ENCODE results near the gene LRRC26. TPM values are rescaled to one million over a fixed set of nuclear protein-coding genes. Genes with fewer than 3 reads are reported as not detected.

Gene LRRC26
- total RNA-seq, 1 donor from 2014 or later, result 0.21 TPM

- Mint-ChIP-seq H3K4me3 (peak within 1 kb of the TSS; percentile 95), H3K27ac (peak within 1 kb of the TSS; percentile 87), H3K27me3 (ENCODE audit: insufficient read depth) (no peaks in the 10 kb centered on the region), H3K9me3 (no peaks in the 10 kb centered on the region), H3K4me1 (ENCODE audit: low read depth) (peaks cover 42% of the 10 kb centered on the region), H3K36me3 (ENCODE audit: low read depth) (peaks cover 22% of the 10 kb centered on the region)
- peak; percentile 93 for DNase-seq (ENCODE audit: low spot score)
- intact Hi-C loops (cut with micrococcal nuclease), result loop anchor here (1.0 to 2.0 kb wide), 4 partner anchors 17 to 55 kb away; partner anchors contain the start of genes ANAPC2, NELFB and SSNA1
Measured at GRCh38 chr9:137205126-137206069, 35.5 kb upstream of the LRRC26 start, which contains the start of the genes NDOR1 and TMEM203. NDOR1 (plus strand) TSS chr9:137205700; CDS start chr9:137205778, 78 bp downstream. TMEM203 (minus strand) TSS chr9:137205648; CDS start chr9:137205414, 234 bp downstream.

GRCh38 chr9:137204731-137205125 lies 34.9 kb upstream of the LRRC26 start:
- intact Hi-C loops (cut with micrococcal nuclease), result loop anchor here (1.0 to 2.0 kb wide), 4 partner anchors 16 to 54 kb away; partner anchors contain the start of genes ANAPC2, NELFB and SSNA1
- Mint-ChIP-seq H3K27me3 (ENCODE audit: insufficient read depth) (no peaks in the 10 kb centered on the region), H3K9me3 (no peaks in the 10 kb centered on the region), H3K27ac (peak overlapping the region; percentile 87), H3K36me3 (ENCODE audit: low read depth) (peaks cover 20% of the 10 kb centered on the region), H3K4me3 (peak overlapping the region; percentile 95), H3K4me1 (ENCODE audit: low read depth) (peaks cover 42% of the 10 kb centered on the region)
- DNase-seq (ENCODE audit: low spot score), result no peak

GRCh38 chr9:137202966-137203365 lies 33.1 kb upstream of the LRRC26 start:
- no peak for DNase-seq (ENCODE audit: low spot score)
- Mint-ChIP-seq H3K4me3 (peak overlapping the region; percentile 11), H3K4me1 (ENCODE audit: low read depth) (peaks cover 42% of the 10 kb centered on the region), H3K9me3 (no peaks in the 10 kb centered on the region), H3K36me3 (ENCODE audit: low read depth) (peaks cover 16% of the 10 kb centered on the region), H3K27ac (no peak overlapping the region), H3K27me3 (ENCODE audit: insufficient read depth) (no peaks in the 10 kb centered on the region)
- intact Hi-C loops (cut with micrococcal nuclease), result no loop called here

GRCh38 chr9:137201205-137201868 lies 31.5 kb upstream of the LRRC26 start:
- Mint-ChIP-seq H3K9me3 (no peaks in the 10 kb centered on the region), H3K27me3 (ENCODE audit: insufficient read depth) (no peaks in the 10 kb centered on the region), H3K36me3 (ENCODE audit: low read depth) (peaks cover 6% of the 10 kb centered on the region), H3K4me3 (peak overlapping the region; percentile 83), H3K27ac (peak overlapping the region; percentile 75), H3K4me1 (ENCODE audit: low read depth) (peaks cover 28% of the 10 kb centered on the region)
- intact Hi-C loops (cut with micrococcal nuclease), result no loop called here
- no peak for DNase-seq (ENCODE audit: low spot score)

- H3K9me3 Mint-ChIP-seq, result no peaks in the 10 kb centered on the region
- intact Hi-C loops (cut with micrococcal nuclease), result loop anchor here (1.0 kb wide), 6 partner anchors 12 to 71 kb away; partner anchors contain the start of genes ANAPC2, SSNA1 and TUBB4B
- H3K27ac Mint-ChIP-seq, result peak within 1 kb of the TSS; percentile 75
- peak within 1 kb of the TSS; percentile 85 for H3K4me3 Mint-ChIP-seq
- H3K4me1 Mint-ChIP-seq (ENCODE audit: low read depth), result peaks cover 23% of the 10 kb centered on the region
- H3K36me3 Mint-ChIP-seq (ENCODE audit: low read depth), result peaks cover 5% of the 10 kb centered on the region
- peak; percentile 99 for DNase-seq (ENCODE audit: low spot score)
- H3K27me3 Mint-ChIP-seq (ENCODE audit: insufficient read depth), result no peaks in the 10 kb centered on the region
Measured at GRCh38 chr9:137200311-137201204, 30.7 kb upstream of the LRRC26 start, which contains the start of gene TPRN. TPRN (minus strand) TSS chr9:137200741; CDS start chr9:137200711, 30 bp downstream.

- peaks cover 5% of the 10 kb centered on the region for H3K36me3 Mint-ChIP-seq (ENCODE audit: low read depth)
- no peaks in the 10 kb centered on the region for H3K27me3 Mint-ChIP-seq (ENCODE audit: insufficient read depth)
- no peak overlapping the region for H3K27ac Mint-ChIP-seq
- DNase-seq (ENCODE audit: low spot score), result no peak
- H3K4me3 Mint-ChIP-seq, result peak overlapping the region; percentile 85
- intact Hi-C loops (cut with micrococcal nuclease), result loop anchor here (1.0 kb wide), 6 partner anchors 11 to 70 kb away; partner anchors contain the start of genes ANAPC2, SSNA1 and TUBB4B
- peaks cover 20% of the 10 kb centered on the region for H3K4me1 Mint-ChIP-seq (ENCODE audit: low read depth)
- no peaks in the 10 kb centered on the region for H3K9me3 Mint-ChIP-seq
Measured at GRCh38 chr9:137199411-137200121, 29.7 kb upstream of the LRRC26 start.

GRCh38 chr9:137198902-137199283 lies 29.0 kb upstream of the LRRC26 start:
- no peak overlapping the region for H3K27ac Mint-ChIP-seq
- no peak for DNase-seq (ENCODE audit: low spot score)
- H3K9me3 Mint-ChIP-seq, result no peaks in the 10 kb centered on the region
- intact Hi-C loops (cut with micrococcal nuclease), result no loop called here
- peaks cover 13% of the 10 kb centered on the region for H3K4me1 Mint-ChIP-seq (ENCODE audit: low read depth)
- H3K4me3 Mint-ChIP-seq, result peak overlapping the region; percentile 60
- peaks cover 4% of the 10 kb centered on the region for H3K36me3 Mint-ChIP-seq (ENCODE audit: low read depth)
- no peaks in the 10 kb centered on the region for H3K27me3 Mint-ChIP-seq (ENCODE audit: insufficient read depth)

GRCh38 chr9:137198051-137198901 lies 28.4 kb upstream of the LRRC26 start:
- Mint-ChIP-seq H3K9me3 (no peaks in the 10 kb centered on the region), H3K36me3 (ENCODE audit: low read depth) (peaks cover 4% of the 10 kb centered on the region), H3K4me3 (peak overlapping the region; percentile 60), H3K27me3 (ENCODE audit: insufficient read depth) (no peaks in the 10 kb centered on the region), H3K4me1 (ENCODE audit: low read depth) (peaks cover 11% of the 10 kb centered on the region), H3K27ac (no peak overlapping the region)
- intact Hi-C loops (cut with micrococcal nuclease), result no loop called here
- DNase-seq (ENCODE audit: low spot score), result no peak

GRCh38 chr9:137195525-137196220 lies 25.8 kb upstream of the LRRC26 start:
- H3K4me1 Mint-ChIP-seq (ENCODE audit: low read depth), result no peaks in the 10 kb centered on the region
- H3K4me3 Mint-ChIP-seq, result peak overlapping the region; percentile 26
- no peak for DNase-seq (ENCODE audit: low spot score)
- peaks cover 2% of the 10 kb centered on the region for H3K36me3 Mint-ChIP-seq (ENCODE audit: low read depth)
- H3K9me3 Mint-ChIP-seq, result no peaks in the 10 kb centered on the region
- H3K27ac Mint-ChIP-seq, result no peak overlapping the region
- intact Hi-C loops (cut with micrococcal nuclease), result no loop called here
- no peaks in the 10 kb centered on the region for H3K27me3 Mint-ChIP-seq (ENCODE audit: insufficient read depth)

- H3K27me3 Mint-ChIP-seq (ENCODE audit: insufficient read depth), result no peaks in the 10 kb centered on the region
- H3K4me1 Mint-ChIP-seq (ENCODE audit: low read depth), result no peaks in the 10 kb centered on the region
- no peaks in the 10 kb centered on the region for H3K9me3 Mint-ChIP-seq
- H3K4me3 Mint-ChIP-seq, result no peak overlapping the region
- DNase-seq (ENCODE audit: low spot score), result no peak
- no peak overlapping the region for H3K27ac Mint-ChIP-seq
- H3K36me3 Mint-ChIP-seq (ENCODE audit: low read depth), result peaks cover 2% of the 10 kb centered on the region
- intact Hi-C loops (cut with micrococcal nuclease), result no loop called here
Measured at GRCh38 chr9:137194909-137195308, 25.1 kb upstream of the LRRC26 start.
